Measurements from ENCODE around the gene EHMT1.

- no peak for TF ChIP-seq FOXM1 (IDR thresholded peaks at IDR 0.05; ENCODE audit: borderline replicate concordance, low read depth)
- TF ChIP-seq YY1 (IDR thresholded peaks at IDR 0.05; ENCODE audit: low read depth), result no peak
- no peak for TF ChIP-seq USF1 (IDR thresholded peaks at IDR 0.05)
- no peak for TF ChIP-seq REST (IDR thresholded peaks at IDR 0.05; ENCODE audit: low read depth)
- no peak for TF ChIP-seq EP300 (IDR thresholded peaks at IDR 0.05; ENCODE audit: borderline replicate concordance)
Observed at GRCh38 chr9:137678202-137678601, 59.4 kb downstream of the EHMT1 start.
